Mucosa of rectum (tissue), 2 donors: Measurements from ENCODE around the gene PLEKHA5.
"Not testable (repeated sequence)": the region's sequence is repeated elsewhere in the genome, so short reads cannot be mapped to it uniquely, and the experiment has no call there.

Experiments
- H3K27ac ChIP-seq, 2 donors: one replicate each; pipeline ENCODE4 v1.7.0; 2013; ENCODE audit warnings: inconsistent platforms in 2 of 2, low read depth in 2 of 2, low read length in 2 of 2
- H3K27me3 ChIP-seq, 2 donors: one replicate each; pipeline ENCODE4 v1.7.0; 2013; ENCODE audit warnings: low read length in 2 of 2; ENCODE audit not compliant: control insufficient read depth in 2 of 2, insufficient read depth in 2 of 2
- H3K36me3 ChIP-seq, 2 donors: one replicate each; pipeline ENCODE4 v1.7.0; 2013; ENCODE audit warnings: low read length in 2 of 2; ENCODE audit not compliant: control insufficient read depth in 2 of 2, insufficient read depth in 2 of 2
- H3K4me1 ChIP-seq, 2 donors: one replicate each; pipeline ENCODE4 v1.7.0; 2013; ENCODE audit warnings: low read length in 2 of 2, mild to moderate bottlenecking in 1 of 2; ENCODE audit not compliant: control insufficient read depth in 2 of 2, insufficient read depth in 2 of 2
- H3K4me3 ChIP-seq, 2 donors: one replicate each; pipeline ENCODE4 v1.7.0; 2013; ENCODE audit warnings: low read length in 2 of 2
- H3K9ac ChIP-seq, 2 donors: one replicate each; pipeline ENCODE4 v1.7.0; 2013; ENCODE audit warnings: low read length in 2 of 2, low read depth in 1 of 2, mild to moderate bottlenecking in 1 of 2
- H3K9me3 ChIP-seq, 2 donors: one replicate each; pipeline ENCODE4 v1.7.0; 2013; ENCODE audit warnings: low read length in 2 of 2; ENCODE audit not compliant: control insufficient read depth in 2 of 2
- donor health status: healthy.
- donor health status: Normal muscosa, but diverticular disease.

The PLEKHA5 gene

DNA sequence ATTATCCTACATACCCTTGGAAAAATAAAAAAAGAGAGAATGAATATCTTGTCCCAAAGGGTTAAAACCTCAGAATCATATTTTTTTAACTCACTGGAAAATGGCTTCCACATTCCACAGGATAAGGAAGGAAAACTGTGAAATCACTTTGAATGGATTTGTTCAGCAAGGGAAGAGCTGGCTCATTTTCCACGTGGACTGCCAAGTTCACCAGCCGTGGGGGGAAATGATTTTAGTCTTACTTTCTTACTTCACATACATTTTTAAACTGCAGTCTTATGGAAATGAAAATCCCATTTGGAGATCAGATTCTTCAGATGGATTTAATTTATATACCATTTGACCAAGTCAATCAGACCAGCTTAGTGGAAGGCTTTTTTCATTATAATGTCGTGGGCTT lies 279.8 kb downstream of the PLEKHA5 start:
- H3K4me1 ChIP-seq, result no peaks in the 10 kb centered on the region
- H3K9me3 ChIP-seq, result no peaks in the 10 kb centered on the region
- no peaks in the 10 kb centered on the region for H3K27me3 ChIP-seq
- no peak overlapping the region for H3K9ac ChIP-seq
- no peak overlapping the region for H3K4me3 ChIP-seq
- no peak overlapping the region for H3K27ac ChIP-seq
- H3K36me3 ChIP-seq, result no peaks in the 10 kb centered on the region

GRCh38 chr12:19410211-19410610 lies 280.7 kb downstream of the PLEKHA5 start:
- H3K36me3 ChIP-seq, result no peaks in the 10 kb centered on the region
- H3K9me3 ChIP-seq, result no peaks in the 10 kb centered on the region
- H3K9ac ChIP-seq, result no peak overlapping the region
- H3K4me1 ChIP-seq, result no peaks in the 10 kb centered on the region
- no peak overlapping the region for H3K27ac ChIP-seq
- no peaks in the 10 kb centered on the region for H3K27me3 ChIP-seq
- H3K4me3 ChIP-seq, result no peak overlapping the region

- no peaks in the 10 kb centered on the region for H3K36me3 ChIP-seq
- H3K27ac ChIP-seq, result no peak overlapping the region
- no peaks in the 10 kb centered on the region for H3K4me1 ChIP-seq
- H3K9me3 ChIP-seq, result no peaks in the 10 kb centered on the region
- H3K27me3 ChIP-seq, result no peaks in the 10 kb centered on the region
- H3K9ac ChIP-seq, result no peak overlapping the region
- no peak overlapping the region for H3K4me3 ChIP-seq
Measured at GRCh38 chr12:19410629-19411185, 281.2 kb downstream of the PLEKHA5 start.

DNA sequence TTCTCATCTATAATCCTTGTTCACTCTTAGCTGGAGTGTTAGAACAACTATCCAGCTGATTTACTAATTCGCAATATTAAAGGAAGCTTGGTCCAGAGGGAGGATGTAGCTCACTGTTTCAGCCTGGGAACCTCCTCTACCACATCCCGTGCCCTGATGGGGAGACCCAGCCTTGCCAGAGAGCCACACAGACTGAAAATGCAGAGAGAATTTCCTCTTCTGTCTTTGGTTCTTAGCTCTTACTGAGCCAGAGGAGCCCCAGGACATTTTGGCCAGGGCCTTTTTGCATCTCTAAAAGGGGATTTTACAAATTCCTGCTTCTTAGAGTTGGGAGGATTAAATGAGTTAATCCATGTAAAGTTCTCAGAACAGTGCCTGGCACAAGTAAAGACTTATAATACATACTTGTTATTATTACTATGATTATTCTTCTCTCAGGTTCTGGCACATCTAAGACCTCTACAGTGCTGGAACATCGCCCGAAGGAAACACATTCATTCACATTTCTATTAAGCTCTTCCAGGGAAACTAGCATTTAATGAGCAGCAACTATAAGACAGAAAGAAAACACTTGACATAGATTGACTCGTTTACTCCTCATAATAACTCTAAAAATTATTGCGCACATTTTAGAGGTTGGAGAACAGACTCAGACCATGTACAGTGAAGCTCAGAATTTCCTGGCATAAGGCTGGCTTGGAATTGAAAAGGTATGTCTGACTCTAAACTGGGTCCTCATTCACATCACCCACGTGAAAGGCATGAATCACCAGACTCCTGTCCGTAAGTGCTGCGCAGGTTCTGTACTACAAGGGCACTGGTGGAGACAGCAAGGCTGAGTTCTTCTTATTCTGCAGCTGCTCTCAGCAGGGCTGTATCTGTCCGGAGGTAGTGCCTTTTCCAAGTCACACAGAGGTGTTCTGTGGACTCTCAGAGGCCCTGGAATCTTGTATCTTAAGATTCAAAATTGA lies 282.0 kb downstream of the PLEKHA5 start:
- Histone ChIP-seq H3K9ac (no peak overlapping the region), H3K4me3 (no peak overlapping the region), H3K27ac (no peak overlapping the region), H3K27me3 (no peaks in the 10 kb centered on the region), H3K36me3 (no peaks in the 10 kb centered on the region), H3K4me1 (no peaks in the 10 kb centered on the region), H3K9me3 (no peaks in the 10 kb centered on the region)

GRCh38 chr12:19412844-19413243 lies 283.3 kb downstream of the PLEKHA5 start:
- no peak overlapping the region for H3K27ac ChIP-seq
- no peak overlapping the region for H3K4me3 ChIP-seq
- H3K27me3 ChIP-seq, result no peaks in the 10 kb centered on the region
- H3K9me3 ChIP-seq, result no peaks in the 10 kb centered on the region
- H3K9ac ChIP-seq, result no peak overlapping the region
- H3K36me3 ChIP-seq, result no peaks in the 10 kb centered on the region
- H3K4me1 ChIP-seq, result no peaks in the 10 kb centered on the region

DNA sequence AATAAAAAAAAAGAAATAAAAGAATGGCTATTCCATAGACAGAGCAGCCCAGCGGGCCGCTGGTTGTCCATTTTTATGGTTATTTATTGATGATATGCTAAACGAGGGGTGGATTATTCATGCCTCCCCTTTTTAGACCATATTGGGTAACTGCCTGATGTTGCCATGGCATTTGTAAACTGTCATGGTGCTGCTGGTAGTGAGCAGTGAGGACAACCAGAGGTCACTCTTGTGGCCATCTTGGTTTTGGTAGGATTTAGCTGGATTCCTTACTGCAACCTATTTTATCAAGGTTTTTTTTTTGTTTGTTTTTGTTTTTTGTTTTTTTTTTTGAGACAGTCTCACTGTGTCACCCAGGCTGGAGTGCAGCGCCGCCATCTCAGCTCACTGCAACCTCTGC lies 284.0 kb downstream of the PLEKHA5 start:
- H3K27me3 ChIP-seq, H3K4me1 ChIP-seq, H3K36me3 ChIP-seq, H3K27ac ChIP-seq, H3K9me3 ChIP-seq, H3K9ac ChIP-seq, H3K4me3 ChIP-seq: not testable (repeated sequence)

DNA sequence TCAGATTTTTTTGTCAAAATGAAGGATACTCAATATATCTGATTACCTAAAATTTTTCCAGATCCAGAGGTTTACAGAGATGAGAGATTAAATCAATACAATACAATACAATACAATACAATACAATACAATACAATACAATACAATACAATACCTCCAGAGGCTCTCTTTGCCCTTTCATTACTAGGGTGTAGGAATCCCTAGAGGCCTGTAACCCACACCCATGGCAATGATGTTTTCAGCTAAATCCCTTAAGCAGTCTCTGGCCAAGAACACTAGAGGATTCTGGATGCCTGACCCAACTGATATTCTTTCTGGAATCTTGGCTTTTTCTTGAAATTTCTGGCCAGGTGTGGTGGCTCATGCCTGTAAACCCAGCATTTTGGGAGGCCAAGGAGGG lies 286.0 kb downstream of the PLEKHA5 start:
- Histone ChIP-seq H3K4me1 (no peaks in the 10 kb centered on the region), H3K36me3 (no peaks in the 10 kb centered on the region), H3K27ac (no peak overlapping the region), H3K27me3 (no peaks in the 10 kb centered on the region), H3K9ac (no peak overlapping the region), H3K9me3 (no peaks in the 10 kb centered on the region), H3K4me3 (no peak overlapping the region)

GRCh38 chr12:19419086-19419485 lies 289.6 kb downstream of the PLEKHA5 start:
- H3K36me3 ChIP-seq, result no peaks in the 10 kb centered on the region
- no peaks in the 10 kb centered on the region for H3K9me3 ChIP-seq
- H3K27me3 ChIP-seq, result no peaks in the 10 kb centered on the region
- H3K27ac ChIP-seq, result no peak overlapping the region
- H3K4me3 ChIP-seq, result no peak overlapping the region
- no peaks in the 10 kb centered on the region for H3K4me1 ChIP-seq
- no peak overlapping the region for H3K9ac ChIP-seq

DNA sequence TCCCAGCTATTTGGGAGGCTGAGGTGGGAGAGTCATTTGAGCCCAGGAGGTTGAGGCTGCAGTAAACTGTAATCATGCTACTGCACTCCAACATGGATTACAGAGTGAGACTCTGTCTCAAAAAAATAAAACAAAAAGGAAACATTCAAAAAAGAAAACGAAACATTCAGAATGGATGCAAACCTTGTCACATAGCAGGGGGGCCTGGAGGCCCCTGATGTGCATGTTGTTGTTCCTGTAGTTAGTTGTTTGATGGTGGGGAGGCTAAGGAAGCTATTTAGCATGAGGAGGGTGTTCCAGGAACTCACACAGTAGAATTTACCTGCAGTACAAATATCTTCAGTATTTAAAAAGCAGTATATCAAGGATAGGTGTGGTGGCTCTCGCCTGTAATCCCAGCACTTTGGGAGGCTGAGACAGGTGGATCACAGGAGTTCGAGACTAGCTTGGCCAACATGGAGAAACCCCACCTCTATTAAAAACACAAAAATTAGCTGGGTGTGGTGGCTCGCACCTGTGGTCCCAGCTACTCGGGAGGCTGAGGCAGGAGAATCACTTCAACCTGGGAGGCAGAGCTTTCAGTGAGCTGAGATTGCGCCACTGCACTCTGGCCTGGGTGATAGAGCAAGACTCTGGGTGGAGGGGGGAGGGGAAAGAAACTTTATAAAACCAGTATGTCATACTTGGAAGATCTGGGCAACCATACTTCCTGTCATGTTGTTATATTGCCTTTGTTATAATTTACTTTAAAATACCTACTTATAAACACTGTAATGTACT lies 292.2 kb downstream of the PLEKHA5 start:
- H3K4me3 ChIP-seq, result no peak overlapping the region

More for the DNA sequence above, 292.2 kb downstream of the PLEKHA5 start:
- Histone ChIP-seq H3K27ac (no peak overlapping the region), H3K9ac (no peak overlapping the region), H3K27me3 (no peaks in the 10 kb centered on the region), H3K4me1 (no peaks in the 10 kb centered on the region), H3K36me3 (no peaks in the 10 kb centered on the region), H3K9me3 (no peaks in the 10 kb centered on the region)
